Activated B cell treated with CpG ODN at 0.5 μM for 24 hours (primary cell): ENCODE measurements around the gene OR7D2. TPM values are rescaled to one million over a fixed set of nuclear protein-coding genes. Genes with fewer than 3 reads are reported as not detected.

Source experiments
- ATAC-seq: fragments of 200-7000 bp; cut with Tn5 transposase; one replicate; pipeline ENCODE4 v1.10.0; 2021; ENCODE audit warnings: low read depth, mild to moderate bottlenecking, moderate library complexity
- CTCF ChIA-PET: fragments of 350-600 bp; sonication (Branson Sonifier 250); formaldehyde crosslinking; loops from one replicate; lab custom pipeline; 2021; ENCODE audit warnings: antibody characterized with exemption; lab: Charles Lee
- POLR2A ChIA-PET: fragments of 350-600 bp; sonication (Branson Sonifier 250); formaldehyde crosslinking; loops from one replicate; lab custom pipeline; 2021; ENCODE audit warnings: antibody characterized with exemption; lab: Charles Lee
- DNase-seq: peaks from one replicate; pipeline ENCODE4 v3.0.0; 2022
- H3K27ac Mint-ChIP-seq: one replicate; pipeline ENCODE4 v1.8.0; 2020; ENCODE audit warnings: mixed read lengths
- H3K27me3 Mint-ChIP-seq: one replicate; pipeline ENCODE4 v1.8.0; 2021; ENCODE audit warnings: mixed read lengths
- H3K36me3 Mint-ChIP-seq: one replicate; pipeline ENCODE4 v1.8.0; 2021; ENCODE audit warnings: low read depth, mixed read lengths
- H3K4me1 Mint-ChIP-seq: one replicate; pipeline ENCODE4 v1.8.0; 2021; ENCODE audit warnings: mixed read lengths
- H3K4me3 Mint-ChIP-seq: one replicate; pipeline ENCODE4 v1.8.0; 2020; ENCODE audit warnings: mild to moderate bottlenecking, mixed read lengths
- H3K9me3 Mint-ChIP-seq: one replicate; pipeline ENCODE4 v1.8.0; 2020; ENCODE audit warnings: mixed read lengths
- intact Hi-C: fragments of 100-400 bp; cut with micrococcal nuclease; formaldehyde crosslinking; loops from one replicate; pipeline ENCODE4 v1.15.1; 2024
- total RNA-seq: library from RNA; stranded (reverse); gene quantifications from 2 replicates; pipeline ENCODE4 v1.2.3, GENCODE V29; 2022
- TF ChIP-seq, protein P1 (sequence below): fragments of 200-600 bp; IDR thresholded peaks from one replicate; pipeline ENCODE4 v1.8.0; 2022; ENCODE audit warnings: antibody characterized with exemption, mild to moderate bottlenecking

OR7D2 gene
- total RNA-seq, 1 donor from 2014 or later: not detected

DNA sequence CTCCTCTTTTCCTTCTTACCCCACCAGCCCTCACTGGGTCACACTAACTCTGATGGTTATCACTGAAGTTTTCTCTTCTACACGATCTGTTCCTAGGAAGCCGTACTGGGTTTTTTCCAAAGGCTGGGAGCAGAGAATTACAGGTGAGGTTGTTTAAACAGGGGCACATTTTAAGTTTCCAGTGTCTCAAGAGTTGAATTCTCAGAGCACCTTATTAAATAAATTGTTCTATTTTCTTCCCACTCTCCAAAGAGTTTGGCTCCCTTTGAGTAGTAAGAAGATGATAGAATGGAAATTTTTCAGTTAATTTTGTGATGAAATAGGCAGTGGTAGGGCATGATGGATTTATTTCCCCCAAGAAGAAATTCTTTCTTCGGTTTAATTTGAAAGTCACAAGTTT is 40.7 kb downstream of the OR7D2 start, which contains the start of gene OR7D4:
Gene OR7D4 (minus strand): TSS at position 101 of the 400 bp plus-strand sequence. CDS start 4,752 bp downstream, outside the sequence.
- Mint-ChIP-seq H3K36me3 (no peaks in the 10 kb centered on the region), H3K27ac (no peak within 1 kb of the TSS), H3K4me1 (no peaks in the 10 kb centered on the region), H3K9me3 (peaks cover 11% of the 10 kb centered on the region), H3K4me3 (no peak within 1 kb of the TSS), H3K27me3 (peaks cover 3% of the 10 kb centered on the region)
- intact Hi-C loops: no loop called here
- TF ChIP-seq, protein P1, sequence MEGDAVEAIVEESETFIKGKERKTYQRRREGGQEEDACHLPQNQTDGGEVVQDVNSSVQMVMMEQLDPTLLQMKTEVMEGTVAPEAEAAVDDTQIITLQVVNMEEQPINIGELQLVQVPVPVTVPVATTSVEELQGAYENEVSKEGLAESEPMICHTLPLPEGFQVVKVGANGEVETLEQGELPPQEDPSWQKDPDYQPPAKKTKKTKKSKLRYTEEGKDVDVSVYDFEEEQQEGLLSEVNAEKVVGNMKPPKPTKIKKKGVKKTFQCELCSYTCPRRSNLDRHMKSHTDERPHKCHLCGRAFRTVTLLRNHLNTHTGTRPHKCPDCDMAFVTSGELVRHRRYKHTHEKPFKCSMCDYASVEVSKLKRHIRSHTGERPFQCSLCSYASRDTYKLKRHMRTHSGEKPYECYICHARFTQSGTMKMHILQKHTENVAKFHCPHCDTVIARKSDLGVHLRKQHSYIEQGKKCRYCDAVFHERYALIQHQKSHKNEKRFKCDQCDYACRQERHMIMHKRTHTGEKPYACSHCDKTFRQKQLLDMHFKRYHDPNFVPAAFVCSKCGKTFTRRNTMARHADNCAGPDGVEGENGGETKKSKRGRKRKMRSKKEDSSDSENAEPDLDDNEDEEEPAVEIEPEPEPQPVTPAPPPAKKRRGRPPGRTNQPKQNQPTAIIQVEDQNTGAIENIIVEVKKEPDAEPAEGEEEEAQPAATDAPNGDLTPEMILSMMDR: no peak
- ChIA-PET CTCF (no interaction called here), POLR2A (no interaction called here)
- ATAC-seq (no peak), DNase-seq (no peak)

Other genes with a start within 250 kb of the OR7D2 start
- gene MUC16, start 168.6 kb upstream of the OR7D2 start, total RNA-seq: 0.15 and 0.16 TPM in 2 replicates
- gene OR1M1, start 91.9 kb upstream of the OR7D2 start, total RNA-seq: not detected in 2 replicates
- gene OR7G2, start 71.5 kb upstream of the OR7D2 start, total RNA-seq: not detected in 2 replicates
- not detected in 2 replicates for gene OR7G1, start 63.2 kb upstream of the OR7D2 start, total RNA-seq
- gene OR7G3, start 52.0 kb upstream of the OR7D2 start, total RNA-seq: not detected in 2 replicates
- gene ZNF317, start 38.6 kb upstream of the OR7D2 start, total RNA-seq: 64.4 and 65.8 TPM in 2 replicates
- gene OR7D4, start 40.6 kb downstream of the OR7D2 start, total RNA-seq: not detected in 2 replicates
- gene OR7E24, start 72.0 kb downstream of the OR7D2 start, total RNA-seq: not detected in 2 replicates
- 10.3 and 11.7 TPM in 2 replicates for gene ZNF699, start 130.9 kb downstream of the OR7D2 start, total RNA-seq
- gene ZNF559, start 145.2 kb downstream of the OR7D2 start, total RNA-seq: 22.0 and 22.8 TPM in 2 replicates
- 1.3 and 1.4 TPM in 2 replicates for gene ZNF177, start 184.0 kb downstream of the OR7D2 start, total RNA-seq